Tongue (tissue), 2 donors: ENCODE data around the gene SNRK. TPM values are rescaled to one million over a fixed set of nuclear protein-coding genes. Genes with fewer than 3 reads are reported as not detected.

Experiments used
- DNase-seq: peaks from one replicate; pipeline ENCODE4 v3.0.0-alpha.2; 2015
- total RNA-seq: library from RNA; depleted of rRNA; stranded (reverse); fragments of >200 nt; gene quantifications from one replicate; pipeline ENCODE4 v1.2.3, GENCODE V29; 2014

Gene SNRK
- total RNA-seq, 1 donor from 2014 or later, result 79.3 TPM

- no peak for DNase-seq
Measured at GRCh38 chr3:43372007-43372740, 85.8 kb downstream of the SNRK start.

- peak; percentile 81 for DNase-seq
Measured at GRCh38 chr3:43372809-43373559, 86.6 kb downstream of the SNRK start.

DNA sequence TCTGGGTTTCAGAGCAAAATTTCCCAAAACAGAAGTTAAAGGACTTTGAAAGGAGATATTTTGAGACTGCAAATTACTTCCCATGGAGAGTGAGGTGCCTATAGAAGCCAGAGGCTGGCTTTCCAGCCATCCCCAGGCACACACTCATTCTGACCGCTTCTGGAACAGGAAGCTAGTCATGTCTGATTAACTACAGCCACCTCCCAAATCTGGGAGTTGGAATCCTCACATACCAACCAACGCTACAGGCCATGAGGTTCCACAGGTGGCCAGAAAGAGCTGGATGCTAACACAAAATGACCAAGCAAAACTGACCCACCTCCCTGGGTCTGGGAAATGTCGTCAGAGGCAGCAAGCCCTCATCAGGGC, 87.2 kb downstream of the SNRK start:
- no peak for DNase-seq

- peak; percentile 27 for DNase-seq
Measured at GRCh38 chr3:43378066-43378935, 92.0 kb downstream of the SNRK start.

- peak; percentile 51 for DNase-seq
Measured at GRCh38 chr3:43379343-43379742, 93.0 kb downstream of the SNRK start.

- DNase-seq, result peak; percentile 60
Measured at GRCh38 chr3:43388175-43388574, 101.8 kb downstream of the SNRK start.

- peak; percentile 42 for DNase-seq
Measured at GRCh38 chr3:43388915-43389314, 102.6 kb downstream of the SNRK start.

GRCh38 chr3:43389388-43390254, 103.3 kb downstream of the SNRK start:
- peak; percentile 20 for DNase-seq

DNA sequence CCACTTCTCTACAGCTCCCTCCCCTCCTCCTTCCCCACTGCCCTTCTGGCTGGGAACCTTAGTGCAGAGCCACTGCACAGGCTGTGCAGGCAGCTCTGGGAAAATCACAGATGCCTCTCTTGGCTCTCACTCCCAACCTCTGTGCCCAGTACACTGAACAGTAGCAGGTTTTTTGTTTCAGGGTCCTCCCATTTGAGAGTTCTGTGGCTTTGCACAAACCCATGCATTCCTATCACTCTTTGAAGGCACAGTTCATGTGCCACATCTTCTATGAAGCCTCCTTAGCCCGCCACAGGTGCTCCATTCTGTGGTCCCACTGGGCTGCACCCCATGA, 103.9 kb downstream of the SNRK start:
- DNase-seq, result peak; percentile 78

- no peak for DNase-seq
Measured at GRCh38 chr3:43391621-43392020, 105.3 kb downstream of the SNRK start.

GRCh38 chr3:43394041-43394554, 107.8 kb downstream of the SNRK start:
- peak; percentile 45 for DNase-seq

GRCh38 chr3:43399034-43399433, 112.7 kb downstream of the SNRK start:
- DNase-seq, result no peak

DNA sequence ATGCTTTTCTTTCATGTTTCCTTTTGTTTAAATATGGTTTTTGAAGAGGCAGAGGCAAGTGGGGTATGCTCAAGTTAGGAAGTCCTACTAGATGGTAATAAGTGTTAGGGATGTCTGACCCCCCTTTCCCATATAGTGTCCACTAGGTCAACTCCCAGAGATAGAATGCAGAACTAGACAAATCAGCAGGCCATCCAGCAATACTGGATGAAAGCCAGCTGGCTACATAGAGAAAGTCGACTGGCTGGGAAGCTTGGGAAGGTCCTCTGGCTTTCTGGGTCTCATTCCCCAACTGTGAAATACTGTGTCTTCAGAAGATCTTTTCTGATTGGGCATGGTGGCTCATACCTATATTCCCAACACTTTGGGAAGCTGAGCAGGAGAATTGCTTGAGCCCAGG, 113.8 kb downstream of the SNRK start:
- DNase-seq, result peak; percentile 41

Other genes starting within 250 kb of the SNRK start
- gene POMGNT2, start 180.5 kb upstream of the SNRK start, total RNA-seq, result 15.6 TPM